Measurements from ENCODE around the gene SLC9A4.
A peak's percentile ranks its signal among the peaks of the same experiment; 100 is the strongest.

The SLC9A4 gene, protein sequence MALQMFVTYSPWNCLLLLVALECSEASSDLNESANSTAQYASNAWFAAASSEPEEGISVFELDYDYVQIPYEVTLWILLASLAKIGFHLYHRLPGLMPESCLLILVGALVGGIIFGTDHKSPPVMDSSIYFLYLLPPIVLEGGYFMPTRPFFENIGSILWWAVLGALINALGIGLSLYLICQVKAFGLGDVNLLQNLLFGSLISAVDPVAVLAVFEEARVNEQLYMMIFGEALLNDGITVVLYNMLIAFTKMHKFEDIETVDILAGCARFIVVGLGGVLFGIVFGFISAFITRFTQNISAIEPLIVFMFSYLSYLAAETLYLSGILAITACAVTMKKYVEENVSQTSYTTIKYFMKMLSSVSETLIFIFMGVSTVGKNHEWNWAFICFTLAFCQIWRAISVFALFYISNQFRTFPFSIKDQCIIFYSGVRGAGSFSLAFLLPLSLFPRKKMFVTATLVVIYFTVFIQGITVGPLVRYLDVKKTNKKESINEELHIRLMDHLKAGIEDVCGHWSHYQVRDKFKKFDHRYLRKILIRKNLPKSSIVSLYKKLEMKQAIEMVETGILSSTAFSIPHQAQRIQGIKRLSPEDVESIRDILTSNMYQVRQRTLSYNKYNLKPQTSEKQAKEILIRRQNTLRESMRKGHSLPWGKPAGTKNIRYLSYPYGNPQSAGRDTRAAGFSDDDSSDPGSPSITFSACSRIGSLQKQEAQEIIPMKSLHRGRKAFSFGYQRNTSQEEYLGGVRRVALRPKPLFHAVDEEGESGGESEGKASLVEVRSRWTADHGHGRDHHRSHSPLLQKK

GRCh38 chr2:102473020-102473419, at the start of gene SLC9A4:
TSS of gene SLC9A4 (plus strand) at chr2:102473226. CDS start at chr2:102473760, 534 bp downstream.
- DNase-seq (ENCODE audit: insufficient read length, low spot score) (peak; percentile 27), FAIRE-seq (peak; percentile 68)

GRCh38 chr2:102423368-102423767, 49.7 kb upstream of the SLC9A4 start:
- FAIRE-seq: no peak
- no peak for DNase-seq (ENCODE audit: insufficient read length, low spot score)

DNA sequence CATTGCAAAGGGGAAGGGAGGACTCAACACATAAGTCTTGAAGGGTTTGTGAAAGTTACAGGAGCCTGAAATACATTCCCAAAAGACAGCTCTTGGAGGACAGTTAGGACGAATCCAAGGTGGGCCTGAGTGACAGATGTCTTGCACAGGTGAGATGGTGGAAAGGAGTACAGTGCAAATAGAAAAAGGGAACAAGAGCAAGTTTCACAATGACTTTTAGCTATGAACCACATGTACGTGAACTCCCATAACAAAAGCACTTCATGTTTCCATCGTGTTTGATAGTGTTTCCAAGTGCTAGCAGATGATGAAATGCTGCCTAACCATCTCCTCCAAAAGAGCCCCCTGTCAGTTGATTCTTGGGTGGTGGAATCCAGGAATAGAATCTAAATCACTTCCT, 48.3 kb upstream of the SLC9A4 start:
- FAIRE-seq (peak; percentile 94), DNase-seq (ENCODE audit: insufficient read length, low spot score) (no peak)

DNA sequence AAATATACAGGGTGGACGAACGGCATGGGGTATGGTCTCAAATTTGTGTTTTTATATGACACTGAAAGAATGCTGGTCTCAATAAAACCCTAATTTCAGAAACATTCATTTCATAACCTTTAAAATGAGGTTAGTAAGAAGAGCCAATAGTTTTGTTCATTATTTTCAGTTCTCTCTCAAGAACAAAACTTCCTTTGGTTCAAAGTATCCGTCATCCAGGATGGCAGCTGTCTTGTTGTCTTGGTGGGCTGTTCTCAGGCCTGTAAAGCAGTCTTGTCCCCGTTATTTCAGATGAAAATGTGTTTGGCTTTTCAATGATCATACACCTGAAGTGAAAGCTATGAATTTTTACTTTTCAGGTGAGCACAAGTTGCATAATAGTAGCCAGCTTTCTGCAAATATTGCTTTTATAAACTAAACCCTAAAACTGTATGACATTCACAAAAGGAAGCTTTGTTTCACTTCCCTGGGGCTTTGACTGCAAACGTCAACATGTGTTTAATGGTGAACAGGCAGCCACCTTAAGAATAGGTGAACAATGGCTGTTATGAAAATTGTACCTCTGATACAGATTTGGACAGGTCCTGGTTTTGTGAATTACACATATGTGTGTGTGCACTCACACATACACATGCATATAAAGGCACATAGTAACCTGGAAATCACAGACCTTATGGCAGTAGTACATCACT, 47.4 kb upstream of the SLC9A4 start:
- FAIRE-seq: peak; percentile 33
- no peak for DNase-seq (ENCODE audit: insufficient read length, low spot score)

- no peak for FAIRE-seq
- DNase-seq (ENCODE audit: insufficient read length, low spot score): no peak
Measured at GRCh38 chr2:102427249-102427648, 45.8 kb upstream of the SLC9A4 start.

DNA sequence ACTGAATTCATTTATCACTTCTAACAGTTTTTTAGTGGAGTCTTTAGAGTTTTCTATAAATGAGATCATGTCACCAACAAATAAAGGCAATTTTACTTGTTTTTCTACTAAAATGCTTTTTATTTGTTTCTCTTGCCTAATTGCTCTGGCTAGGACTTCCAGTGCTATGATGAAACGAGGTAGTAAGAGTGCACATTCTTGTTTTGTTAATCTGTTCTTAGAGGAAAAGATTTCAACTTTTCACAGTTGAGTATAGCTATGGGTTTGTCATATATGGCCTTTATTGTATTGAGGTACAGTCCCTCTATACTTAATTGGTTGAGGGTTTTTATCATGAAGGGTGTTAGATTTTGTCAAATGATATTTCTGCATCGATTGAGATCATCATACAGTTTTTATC, 44.5 kb upstream of the SLC9A4 start:
- no peak for FAIRE-seq
- no peak for DNase-seq (ENCODE audit: insufficient read length, low spot score)

DNA sequence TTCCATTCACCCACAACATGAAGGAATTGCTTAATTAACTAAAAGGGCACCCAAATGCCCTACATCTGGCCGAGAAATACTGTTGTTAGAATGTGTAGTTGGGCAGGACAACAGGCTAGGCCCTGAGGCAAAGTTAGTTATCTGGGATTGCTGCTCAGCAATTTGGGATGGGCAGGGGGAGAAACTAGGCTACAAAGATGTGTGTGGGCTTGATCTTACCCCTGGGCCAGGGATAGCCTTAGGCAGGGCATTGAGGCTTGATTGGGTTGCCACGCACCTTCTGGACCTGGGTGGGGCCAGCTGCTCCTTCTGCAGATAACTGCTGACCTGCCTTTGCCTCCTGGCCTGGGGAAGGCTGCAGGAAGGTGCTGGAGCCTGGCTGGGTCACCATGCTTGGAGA, 40.6 kb upstream of the SLC9A4 start:
- DNase-seq (ENCODE audit: insufficient read length, low spot score) (no peak), FAIRE-seq (no peak)

DNA sequence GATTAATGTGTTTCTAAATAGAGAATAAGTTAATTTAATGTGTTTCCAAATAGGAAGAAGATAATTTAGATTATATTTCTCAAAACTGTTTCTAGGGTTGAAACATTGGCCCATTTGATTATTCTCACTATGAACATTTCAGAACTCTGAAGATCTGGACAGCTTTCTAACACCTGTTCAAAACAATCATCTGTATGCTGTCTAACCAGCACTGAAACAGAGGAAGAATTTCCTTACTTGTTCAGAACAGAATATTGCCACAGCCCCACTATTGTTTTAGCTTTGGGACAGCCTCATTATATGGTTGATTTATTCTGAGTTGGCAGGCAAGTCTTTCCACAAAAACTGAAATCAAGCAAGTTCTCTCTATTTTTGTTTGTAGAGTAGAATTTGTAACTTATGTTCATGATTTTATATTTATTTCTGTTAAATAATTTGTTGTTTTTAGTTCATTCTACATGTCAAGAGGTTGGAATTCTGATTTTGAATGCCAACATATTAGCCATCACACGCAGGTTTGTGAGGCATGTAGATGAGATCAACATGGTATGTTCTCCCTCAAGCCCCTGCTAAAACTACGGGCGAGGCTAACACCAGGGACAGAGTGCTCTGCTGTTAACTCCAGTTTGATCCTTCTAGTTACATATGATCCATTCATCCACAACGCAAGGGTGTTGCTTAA, 38.9 kb upstream of the SLC9A4 start:
- FAIRE-seq (no peak), DNase-seq (ENCODE audit: insufficient read length, low spot score) (no peak)

DNA sequence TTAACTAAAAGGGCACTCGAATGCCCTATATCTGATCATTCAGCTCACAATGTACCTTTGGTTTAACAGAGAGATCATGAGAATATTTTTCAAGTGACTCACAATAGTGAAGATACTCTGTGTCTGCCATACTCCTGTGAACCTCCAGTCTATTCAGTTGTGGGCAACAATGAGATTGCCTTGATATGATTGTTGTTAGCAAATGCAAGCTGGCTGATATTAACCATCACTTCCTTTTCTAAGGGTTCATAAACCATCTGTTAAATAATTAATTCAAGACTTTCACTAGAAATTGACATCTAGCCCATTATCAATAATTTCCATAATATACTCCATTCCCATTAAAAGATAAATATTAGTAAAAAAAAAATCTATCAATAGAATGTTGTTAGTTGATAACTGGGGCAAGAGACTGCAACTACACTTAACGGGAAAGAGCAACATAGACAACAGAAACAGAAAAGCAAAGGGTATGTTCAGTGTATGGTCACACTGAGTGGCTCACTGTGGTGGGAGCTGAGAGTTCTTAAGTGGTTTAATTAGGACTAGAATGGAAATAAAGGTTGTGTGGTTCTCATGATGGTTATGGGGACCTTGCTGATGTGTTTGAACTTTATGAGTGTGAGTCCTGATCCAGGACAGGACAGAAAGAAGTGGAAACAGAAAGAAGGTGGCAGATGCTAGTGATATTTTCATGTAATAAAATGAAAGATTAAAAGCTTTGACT, 38.2 kb upstream of the SLC9A4 start:
- DNase-seq (ENCODE audit: insufficient read length, low spot score) (no peak), FAIRE-seq (peak; percentile 33)

DNA sequence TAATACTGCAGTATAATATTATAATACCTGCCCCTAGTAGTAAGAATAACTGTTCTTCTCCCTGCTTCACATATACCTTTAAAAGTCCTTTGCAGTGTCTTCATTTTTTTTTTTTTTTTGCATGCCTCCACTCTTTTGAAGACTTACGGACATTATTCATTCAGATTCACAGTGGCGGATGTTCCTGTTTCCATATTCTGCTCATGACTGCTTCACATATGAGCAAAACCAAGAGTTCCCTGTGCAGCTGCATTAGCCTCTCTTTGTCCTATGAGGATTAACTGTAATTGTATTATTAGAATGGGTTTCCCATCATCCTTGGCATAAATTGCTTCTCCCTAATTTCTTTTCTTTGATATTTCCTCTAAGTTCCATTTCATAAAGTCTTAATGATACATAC, 37.3 kb upstream of the SLC9A4 start:
- no peak for DNase-seq (ENCODE audit: insufficient read length, low spot score)
- no peak for FAIRE-seq

- DNase-seq (ENCODE audit: insufficient read length, low spot score) (no peak), FAIRE-seq (no peak)
Measured at GRCh38 chr2:102436323-102436722, 36.7 kb upstream of the SLC9A4 start.

DNA sequence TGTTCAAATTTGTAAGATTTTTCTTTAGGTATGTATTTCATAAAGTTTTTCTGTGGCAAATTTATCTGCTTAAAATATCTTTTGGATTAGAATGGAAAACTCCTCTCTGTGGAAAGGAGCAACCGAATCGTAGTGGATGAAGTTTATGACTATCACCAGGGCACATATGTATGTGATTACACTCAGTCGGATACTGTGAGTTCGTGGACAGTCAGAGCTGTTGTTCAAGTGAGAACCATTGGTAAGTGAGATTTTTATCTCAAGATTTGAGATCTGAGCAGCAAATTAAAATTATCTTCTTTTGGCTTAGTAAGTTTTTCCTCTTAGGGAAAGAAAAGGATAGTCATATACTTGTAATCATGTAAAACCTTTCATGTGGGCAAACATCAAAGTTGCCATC, 35.9 kb upstream of the SLC9A4 start:
- no peak for FAIRE-seq
- no peak for DNase-seq (ENCODE audit: insufficient read length, low spot score)

DNA sequence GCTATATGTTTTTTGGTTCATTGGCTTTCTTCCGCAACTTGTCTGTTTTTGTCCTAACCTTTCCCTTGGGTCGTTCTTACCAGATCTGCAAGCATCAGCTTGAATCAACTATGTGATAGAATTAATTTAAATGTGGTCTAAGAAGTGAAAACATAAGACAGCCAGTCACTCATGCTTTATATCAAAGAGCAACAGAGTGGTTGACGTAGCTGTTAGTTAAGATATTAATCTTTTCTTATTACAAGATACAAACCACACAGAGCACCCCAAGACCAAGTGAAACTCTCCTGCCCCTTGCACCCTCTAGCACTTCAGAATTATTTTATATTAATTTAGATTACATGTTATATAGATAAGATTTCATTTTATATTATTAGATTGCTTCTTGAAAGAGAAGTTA, 34.9 kb upstream of the SLC9A4 start:
- no peak for FAIRE-seq
- DNase-seq (ENCODE audit: insufficient read length, low spot score): no peak

- no peak for DNase-seq (ENCODE audit: insufficient read length, low spot score)
- no peak for FAIRE-seq
Measured at GRCh38 chr2:102438578-102438977, 34.4 kb upstream of the SLC9A4 start.

- FAIRE-seq (no peak), DNase-seq (ENCODE audit: insufficient read length, low spot score) (no peak)
Measured at GRCh38 chr2:102439065-102439695, 33.8 kb upstream of the SLC9A4 start.

DNA sequence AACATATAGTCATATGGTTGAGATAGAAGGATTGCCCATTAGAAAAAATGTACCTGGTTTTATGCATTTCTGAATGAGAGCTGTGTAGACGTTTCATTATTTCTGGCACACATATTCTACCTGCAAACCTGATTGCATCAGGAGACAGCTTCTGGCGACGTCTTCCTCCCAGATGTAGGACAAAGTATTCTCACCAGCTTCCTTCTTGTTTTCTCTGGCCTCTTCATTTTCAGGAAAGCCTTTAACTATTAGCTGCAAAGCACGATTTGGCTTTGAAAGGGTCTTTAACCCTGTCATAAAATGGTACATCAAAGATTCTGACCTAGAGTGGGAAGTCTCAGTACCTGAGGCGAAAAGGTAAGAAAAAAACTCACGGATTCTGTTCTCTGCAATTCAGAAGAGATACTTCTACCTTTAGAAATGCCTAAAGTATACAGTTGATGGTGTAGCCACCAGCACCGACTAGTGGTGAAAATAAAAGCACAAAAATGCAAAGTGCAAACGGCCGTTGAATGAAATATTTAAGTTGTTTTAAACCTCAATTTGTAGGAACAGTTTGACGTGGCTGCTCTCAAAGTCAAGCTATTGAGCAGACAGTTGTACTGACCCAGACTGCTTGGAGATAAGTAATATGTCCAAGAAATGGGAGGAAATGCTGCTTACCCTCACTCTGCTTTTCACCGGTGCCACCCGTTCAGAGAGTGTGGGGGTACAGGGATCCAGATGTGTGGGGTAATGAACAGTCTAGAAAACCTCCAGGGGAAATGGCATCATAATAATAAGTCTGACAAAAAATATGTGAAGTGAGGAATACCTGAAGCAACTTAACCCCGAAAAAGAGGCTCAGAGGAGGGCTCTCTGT, 29.8 kb upstream of the SLC9A4 start:
- DNase-seq (ENCODE audit: insufficient read length, low spot score) (no peak), FAIRE-seq (no peak)

GRCh38 chr2:102444233-102444632, 28.8 kb upstream of the SLC9A4 start:
- FAIRE-seq: no peak
- DNase-seq (ENCODE audit: insufficient read length, low spot score): no peak

- DNase-seq (ENCODE audit: insufficient read length, low spot score): no peak
- FAIRE-seq: no peak
Measured at GRCh38 chr2:102446936-102447335, 26.1 kb upstream of the SLC9A4 start.
